IPS-NIHi11 (cell line): ENCODE data around the gene C1QTNF5.
A peak's percentile ranks its signal among the peaks of the same experiment; 100 is the strongest.

Experiments
- DNase-seq: peaks from one replicate; pipeline ENCODE4 v3.0.0; 2012; ENCODE audit warnings: mixed read lengths, low spot score

C1QTNF5 gene

DNA sequence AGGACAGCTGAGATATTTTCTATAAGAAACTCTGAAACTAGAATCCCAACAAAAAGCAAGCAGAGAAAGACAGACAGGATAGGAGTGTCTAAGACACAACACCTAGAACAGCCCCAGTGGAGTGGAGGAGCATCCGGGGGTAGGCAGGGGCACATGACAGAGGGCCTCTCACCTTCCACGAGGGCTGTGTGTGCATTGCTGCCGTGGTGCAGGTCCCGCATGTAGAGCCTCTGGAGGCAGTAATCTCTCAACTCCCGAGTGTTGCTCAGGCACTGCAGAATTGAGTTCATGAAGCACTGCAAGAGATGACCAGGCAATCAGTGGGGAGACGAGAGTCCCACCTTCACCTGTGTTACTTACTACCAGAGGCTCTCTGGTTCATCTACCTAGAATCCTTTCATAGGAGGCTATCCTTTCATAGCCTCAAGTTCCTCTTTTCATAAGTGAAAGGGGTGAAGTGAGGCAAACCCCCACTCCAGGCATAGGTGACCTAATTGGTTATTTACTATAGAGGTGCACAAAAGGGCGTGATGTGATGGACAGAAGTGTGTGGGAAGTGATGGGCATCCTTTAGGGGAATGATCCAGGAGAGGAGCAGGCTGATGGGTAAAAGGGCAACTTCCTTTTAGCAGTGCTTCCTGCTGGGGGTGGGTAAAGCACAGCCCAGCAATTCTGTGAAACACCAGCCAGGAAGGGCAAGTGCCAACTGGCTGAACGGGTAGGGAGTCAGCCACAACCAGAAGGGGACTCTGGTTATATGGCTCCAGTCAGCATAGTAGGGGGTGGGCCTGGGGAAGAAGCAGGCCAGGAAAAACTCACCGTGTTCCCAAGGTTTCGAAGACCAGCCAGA is 18.9 kb upstream of the C1QTNF5 start:
- DNase-seq = no peak

DNA sequence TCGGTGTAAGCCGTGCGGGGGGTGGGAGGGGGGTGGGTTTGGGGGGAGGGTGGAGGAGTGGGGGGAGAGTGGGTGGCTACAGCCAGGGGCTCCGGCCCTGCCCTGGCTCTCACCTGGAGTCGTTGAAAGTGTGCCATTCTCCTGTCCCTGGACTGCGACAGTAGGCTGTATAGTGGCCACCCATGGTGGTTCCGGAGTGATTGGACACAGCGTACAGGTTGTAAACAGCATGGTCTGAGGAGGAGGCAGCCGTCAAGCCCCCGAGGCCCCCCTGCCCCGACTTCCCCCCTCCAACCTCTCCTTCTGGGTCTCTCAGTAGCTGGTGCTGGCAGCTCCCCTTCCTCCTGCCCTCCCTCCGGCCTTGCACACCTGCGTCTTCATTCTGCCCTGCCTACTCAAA is 16.4 kb upstream of the C1QTNF5 start:
- no peak for DNase-seq

DNA sequence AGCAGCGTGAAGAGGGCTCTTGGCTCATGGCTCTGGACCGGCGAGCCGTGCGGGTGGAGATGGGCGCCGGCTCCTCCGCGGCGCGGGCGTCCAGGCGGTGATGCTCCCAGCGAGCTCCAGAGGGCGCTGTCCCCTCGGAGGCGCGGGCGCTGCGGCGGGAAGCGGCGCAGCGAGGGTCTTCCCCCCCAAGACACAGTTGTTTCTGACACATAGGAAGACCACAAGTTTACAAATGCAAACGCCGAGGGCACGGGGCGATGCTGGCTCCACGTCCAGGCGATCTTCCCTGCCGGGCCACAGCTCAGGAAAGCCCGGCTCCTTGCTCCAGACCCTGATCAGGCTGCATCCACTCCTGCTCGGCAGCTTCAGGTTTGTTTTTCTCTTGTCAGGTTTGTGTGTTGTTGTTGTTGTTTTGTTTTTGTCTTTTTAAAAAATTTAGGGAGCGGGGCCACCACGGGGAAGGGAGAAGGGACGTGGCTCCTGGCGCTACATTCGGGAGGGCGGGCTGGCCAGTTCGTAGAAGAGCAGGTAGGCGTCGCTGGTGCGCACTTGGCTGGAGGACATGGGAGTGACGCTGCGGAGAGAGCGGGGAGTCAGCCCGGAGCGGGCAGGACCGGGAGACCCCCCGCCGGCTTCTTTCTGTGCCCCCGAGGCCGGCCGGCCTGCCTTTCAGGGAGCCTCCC is 15.8 kb upstream of the C1QTNF5 start:
- DNase-seq = peak; percentile 94

DNA sequence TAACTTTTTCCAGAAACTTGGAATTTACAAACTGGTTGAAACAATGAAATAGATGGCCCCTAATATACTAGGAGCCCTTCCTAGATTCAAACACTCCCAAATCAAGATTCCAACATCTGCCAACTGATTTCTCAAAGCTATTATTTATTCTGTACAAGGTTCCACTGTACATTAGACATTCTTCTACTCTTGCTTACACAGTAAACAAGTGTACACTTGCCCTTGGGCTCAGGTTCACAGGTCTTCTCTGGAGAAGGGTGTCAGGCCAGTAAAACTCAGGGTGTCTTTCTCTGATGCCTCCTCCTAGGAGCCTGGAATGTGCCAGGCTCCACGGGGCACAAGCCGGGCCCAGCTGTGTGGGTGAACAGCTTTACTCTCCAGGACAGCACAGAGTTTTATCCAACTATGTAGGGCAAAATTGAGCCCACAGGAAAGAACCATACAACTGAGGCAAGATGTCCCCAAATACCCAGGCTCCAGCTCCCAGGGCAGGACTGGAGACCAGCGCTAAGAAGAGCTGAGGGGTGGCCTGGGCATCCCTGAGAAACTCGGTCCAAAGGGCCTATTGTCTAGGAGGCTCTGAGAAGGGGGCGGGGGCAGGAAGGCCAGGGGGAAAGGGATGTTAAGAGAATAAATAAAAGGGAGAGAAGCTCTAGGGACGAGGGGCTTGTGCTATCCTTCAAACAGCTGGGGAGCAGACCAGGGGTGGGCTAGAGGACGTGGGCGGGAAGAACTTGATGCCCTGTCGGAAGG is 14.6 kb upstream of the C1QTNF5 start:
- no peak for DNase-seq

DNA sequence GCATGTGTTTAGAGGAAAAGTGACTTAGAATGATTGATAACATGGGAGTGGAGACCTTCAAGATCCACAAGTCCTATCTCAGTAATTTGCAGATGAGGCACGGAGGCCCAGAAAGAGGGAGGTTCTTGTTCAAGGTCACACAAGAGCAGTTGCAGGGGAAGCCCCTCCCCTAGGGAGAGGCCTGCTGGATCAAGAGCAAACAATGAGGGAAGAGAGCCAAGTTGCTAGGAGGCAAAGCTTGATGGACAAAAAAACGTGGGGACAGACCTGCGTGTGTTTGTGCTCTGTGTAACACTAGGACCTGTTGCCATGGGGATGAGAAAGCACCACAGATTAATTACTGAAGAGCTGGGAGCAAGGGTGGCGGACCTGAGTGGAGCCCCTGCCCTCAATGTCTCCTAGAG is 12.2 kb upstream of the C1QTNF5 start:
- DNase-seq = peak; percentile 58

DNA sequence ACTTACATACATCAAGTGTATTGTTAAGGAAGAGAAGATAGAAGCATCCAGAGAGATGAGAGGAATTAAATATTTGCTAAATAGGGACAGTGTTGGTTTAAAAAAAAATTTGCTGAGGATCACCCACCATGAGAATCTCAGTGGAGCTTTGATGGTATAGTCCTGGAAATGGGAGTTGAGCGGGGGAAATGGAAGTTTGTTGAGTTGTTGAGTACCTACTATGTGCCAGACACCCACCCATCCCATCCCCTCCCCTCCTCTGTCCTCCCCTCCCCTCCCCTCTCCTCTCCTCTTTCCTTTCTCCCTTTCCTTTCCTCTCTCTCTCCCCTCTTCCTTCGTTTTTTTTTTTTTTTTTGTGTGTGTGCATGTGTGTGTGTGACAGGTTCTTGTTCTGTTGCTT is 10.5 kb upstream of the C1QTNF5 start:
- DNase-seq = no peak

DNA sequence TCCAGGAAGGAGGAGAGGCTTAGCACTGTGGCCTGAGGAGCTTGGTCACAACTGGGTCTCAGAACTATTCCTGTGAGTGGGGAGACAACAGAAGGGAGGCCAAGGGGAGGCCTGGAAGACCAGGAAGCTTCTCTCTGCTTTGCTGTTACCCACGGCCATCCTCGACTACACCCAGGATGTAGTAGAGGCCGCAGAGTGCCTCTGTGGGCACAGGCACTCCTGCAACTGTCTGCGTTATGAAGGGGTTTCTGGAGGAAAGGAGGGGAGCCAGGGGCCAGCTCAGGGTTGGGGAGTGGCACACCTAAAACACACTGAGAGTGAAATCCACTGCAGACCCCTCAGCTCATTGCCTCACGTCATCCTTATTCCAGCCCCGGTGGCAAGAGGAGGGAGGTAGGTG is 9.6 kb upstream of the C1QTNF5 start:
- no peak for DNase-seq

DNA sequence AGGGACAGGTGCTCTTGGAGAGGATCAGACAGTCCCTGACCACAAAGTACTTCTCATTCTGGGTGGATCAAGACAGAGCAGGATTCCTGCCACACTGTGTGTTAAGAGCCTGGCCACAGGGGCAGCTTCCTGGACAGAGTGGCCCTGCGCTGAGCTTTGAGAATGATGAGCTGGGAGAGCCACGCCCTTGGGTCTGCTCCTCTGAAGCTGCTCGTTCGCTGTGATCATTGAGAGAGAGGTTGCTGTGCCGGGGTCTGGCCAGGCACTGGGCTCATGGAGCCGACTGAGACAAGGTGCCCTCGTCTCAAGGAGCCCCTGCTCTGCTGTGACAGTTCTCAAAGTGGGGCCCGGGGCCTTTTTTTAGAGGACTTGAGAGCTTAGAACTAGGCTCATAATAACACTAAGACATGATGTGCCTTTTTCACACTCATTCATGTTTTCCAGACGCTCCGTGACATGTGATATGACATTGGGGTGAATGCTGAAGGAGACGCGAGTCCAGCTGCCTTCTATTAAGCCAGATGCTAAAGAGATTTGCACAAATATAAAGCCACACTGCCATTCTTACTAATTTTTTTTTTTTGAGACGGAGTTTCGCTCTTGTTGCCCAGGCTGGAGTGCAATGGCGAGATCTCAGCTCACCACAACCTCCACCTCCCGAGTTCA is 7.4 kb upstream of the C1QTNF5 start:
- no peak for DNase-seq

DNA sequence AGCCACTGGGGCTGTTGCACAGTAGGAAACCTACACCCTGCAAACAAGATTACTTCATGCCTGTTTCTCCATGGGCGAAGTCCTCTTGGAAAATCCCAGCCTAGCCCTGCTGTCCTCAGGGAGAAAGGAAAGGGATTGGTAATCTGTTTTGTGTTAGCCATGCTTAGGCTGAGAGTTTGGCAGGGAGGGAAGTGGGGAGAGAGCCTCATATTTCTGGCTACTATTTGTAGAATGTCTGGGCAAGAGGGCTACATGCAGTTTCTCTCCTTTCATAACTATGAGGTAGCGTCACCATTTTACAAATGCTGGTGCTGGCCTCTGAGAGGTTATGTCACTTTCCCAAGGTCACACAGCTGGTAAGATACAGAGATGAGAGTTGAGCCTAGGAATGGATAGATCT is 6.6 kb upstream of the C1QTNF5 start:
- DNase-seq = no peak

DNA sequence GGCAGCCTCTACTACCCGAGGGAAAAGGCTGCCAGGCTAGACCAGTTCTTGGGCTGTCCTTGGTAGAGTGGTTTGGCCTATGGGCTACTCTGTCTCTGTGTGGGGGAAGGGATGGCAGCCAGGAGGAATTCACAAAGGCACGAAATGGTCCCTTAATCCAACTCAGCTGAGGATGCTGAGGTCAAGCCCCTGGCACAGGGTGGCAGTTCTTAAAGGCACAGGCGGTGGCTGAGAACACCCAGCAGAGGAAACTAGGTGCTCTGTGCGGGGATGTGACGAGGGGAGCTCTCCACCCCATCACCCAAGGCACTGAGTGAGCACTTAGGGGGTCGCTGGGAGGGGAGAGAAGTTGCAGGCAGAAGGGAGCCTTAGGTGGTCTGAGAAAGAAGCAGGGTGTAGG is 5.9 kb upstream of the C1QTNF5 start, which contains the start of gene MFRP:
MFRP (minus strand) TSS at position 101 of the 400 bp plus-strand sequence. CDS start 192 bp downstream, outside the sequence.
- no peak for DNase-seq

DNA sequence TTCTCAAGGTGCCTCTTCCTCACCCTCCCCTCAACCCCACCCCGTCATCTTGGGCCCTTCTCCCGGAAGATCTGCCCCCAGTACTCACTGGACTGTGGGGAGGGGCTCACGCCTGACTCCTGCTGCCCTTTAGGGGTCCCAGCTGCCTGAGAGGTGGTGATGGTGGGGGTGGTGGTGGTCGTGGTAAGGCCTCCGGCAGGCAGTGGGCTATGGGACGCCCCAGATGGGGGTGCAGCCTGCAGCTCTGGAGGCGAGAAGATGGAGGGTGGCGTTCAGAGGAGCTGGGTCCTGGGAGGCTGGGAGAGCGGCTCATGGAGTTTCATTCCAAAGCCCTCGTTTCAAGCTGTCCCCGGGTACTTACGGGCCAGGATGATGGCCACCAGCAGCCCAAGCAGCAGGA is 5.0 kb upstream of the C1QTNF5 start:
- DNase-seq = no peak

DNA sequence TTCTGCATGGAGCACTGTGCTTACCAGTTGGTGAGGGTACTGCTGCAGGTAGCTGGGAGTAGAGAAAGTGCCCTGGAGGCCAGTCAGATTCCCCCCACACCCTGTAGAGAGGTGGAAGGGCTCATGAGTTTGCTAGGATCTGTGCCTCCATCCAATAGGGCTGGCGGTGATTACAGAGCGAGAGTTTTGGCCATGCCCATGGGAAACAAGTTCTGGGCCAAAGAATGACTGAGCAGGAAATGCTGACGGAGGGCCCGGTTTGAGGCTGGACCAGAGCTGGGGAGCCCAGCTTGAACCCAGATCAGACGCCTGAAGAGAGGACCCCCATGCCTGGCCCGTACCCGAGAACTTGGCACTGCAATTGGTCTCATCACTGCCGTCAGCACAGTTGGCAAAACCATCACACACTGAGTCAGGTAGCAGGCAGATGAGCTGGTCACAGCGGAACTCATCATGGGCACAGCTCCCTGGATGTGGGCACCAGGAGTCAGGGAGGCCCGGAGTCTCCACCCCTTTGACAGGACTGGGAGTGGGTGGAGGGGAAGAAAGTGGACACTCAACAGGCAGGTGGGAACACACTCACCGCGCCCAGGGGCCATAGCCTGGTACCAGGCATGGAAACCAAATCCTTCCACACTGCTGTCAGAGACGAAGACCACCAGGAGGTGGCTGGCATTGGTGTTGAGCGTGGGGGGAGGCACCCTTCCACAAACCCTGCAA is 3.8 kb upstream of the C1QTNF5 start:
- no peak for DNase-seq

DNA sequence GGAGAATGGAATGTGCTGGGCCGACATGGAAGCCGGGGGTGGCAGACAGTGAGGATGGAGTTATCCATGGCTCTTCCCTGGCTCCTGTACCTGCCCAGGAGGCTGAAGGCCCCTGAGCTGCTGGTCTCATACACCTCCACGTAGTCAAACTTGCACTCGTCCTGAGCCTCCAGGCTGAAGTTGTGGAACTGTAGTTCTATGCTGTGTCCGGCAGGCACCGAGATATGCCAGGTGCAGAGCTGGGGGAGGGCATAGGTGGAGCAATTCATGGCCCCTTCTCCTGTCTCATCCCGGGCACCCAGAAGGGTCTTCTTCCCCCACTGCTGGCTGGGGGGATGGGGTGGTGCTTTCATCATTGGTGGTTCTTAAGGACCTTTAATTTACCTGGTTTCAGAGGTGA is 3.0 kb upstream of the C1QTNF5 start:
- no peak for DNase-seq

DNA sequence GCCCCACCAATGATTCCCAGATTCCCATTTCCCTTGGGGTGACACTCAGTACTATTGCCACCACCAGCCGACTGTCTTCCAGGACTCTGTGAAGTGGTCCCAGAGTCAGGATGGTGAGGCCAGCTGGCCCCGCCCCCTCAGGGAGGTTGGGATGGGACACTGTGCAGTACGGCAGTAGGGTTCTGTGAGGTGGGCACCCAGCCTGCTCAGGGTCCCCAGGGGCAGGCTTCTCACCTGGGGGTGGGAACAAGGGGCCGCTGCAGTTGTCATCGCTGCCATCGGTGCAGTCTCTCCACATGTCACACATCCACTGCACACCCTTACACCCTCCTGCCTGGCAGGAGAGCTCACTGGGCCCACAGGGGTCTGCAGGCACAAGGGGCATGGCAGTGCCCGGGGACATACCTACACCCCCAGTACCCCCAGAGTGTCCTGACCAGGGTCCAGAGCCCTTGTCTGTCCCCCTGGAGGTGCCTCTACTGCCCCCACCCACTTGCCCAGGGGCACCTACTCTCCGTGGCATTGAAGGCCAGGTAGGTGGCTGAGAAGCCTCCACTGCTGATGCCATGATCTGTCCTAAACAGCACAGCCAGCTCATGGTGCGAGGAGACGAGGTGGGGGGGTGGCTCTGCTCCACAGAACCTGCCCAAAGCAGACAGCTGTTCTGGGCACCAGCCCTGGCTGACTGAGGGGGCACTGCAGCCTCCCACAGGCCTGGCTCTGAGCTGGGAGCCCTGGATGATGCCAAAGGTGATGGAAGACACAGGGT is 1.9 kb upstream of the C1QTNF5 start:
- DNase-seq = no peak

DNA sequence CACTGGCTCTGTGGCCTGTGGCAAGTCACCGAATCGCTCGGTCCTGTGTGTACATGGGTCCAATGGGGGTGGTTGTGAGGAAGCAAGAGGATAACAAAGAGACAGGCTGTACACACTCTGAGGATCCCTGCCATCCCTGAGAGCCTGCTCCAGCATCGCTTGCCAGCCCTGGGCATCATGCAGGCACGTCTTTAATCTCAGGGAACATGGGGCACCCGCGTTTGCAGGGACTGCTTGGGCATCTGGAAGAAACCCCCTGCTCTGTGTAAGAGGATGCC is 1.3 kb upstream of the C1QTNF5 start:
- DNase-seq = no peak

DNA sequence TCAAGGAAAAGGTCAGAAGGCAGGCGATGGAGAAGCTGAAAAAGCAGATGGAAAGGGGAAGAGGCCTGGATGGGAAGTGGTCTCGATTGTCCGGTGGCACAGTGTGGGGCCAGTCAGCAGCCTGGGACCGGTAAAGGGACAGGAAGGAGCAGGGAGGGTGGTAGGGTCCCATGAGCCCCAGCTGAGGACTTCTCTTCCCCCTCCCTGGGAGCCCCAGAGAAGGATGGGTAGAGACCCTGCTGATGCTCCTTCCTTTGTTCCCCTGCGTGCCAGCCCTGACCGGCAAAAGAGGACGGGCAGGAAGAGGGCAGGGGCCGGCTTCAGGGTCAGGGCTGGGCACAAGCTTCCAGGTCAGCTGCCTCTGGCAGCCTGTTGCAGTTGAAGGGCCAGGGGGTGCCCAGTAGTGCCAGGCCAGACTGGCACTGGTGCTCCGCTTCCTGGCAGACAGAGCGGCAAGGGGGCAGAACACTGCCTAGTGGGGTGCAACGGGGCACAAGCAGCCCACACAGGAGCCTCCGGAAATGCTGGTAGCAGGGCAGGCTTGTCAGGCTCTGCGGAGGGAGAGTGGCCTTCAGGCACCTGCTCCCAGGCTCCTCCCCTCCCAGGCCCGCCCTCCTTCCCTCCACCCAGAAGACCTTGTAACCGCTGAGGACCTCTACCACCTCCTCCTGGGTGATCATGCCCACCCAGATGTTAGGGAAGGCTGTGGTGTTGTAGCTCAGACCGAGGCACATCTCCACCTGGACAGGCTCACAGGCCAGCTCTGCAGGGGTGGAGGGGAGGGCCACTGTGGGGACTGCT is 739 bp upstream of the C1QTNF5 start:
- DNase-seq = peak; percentile 48

DNA sequence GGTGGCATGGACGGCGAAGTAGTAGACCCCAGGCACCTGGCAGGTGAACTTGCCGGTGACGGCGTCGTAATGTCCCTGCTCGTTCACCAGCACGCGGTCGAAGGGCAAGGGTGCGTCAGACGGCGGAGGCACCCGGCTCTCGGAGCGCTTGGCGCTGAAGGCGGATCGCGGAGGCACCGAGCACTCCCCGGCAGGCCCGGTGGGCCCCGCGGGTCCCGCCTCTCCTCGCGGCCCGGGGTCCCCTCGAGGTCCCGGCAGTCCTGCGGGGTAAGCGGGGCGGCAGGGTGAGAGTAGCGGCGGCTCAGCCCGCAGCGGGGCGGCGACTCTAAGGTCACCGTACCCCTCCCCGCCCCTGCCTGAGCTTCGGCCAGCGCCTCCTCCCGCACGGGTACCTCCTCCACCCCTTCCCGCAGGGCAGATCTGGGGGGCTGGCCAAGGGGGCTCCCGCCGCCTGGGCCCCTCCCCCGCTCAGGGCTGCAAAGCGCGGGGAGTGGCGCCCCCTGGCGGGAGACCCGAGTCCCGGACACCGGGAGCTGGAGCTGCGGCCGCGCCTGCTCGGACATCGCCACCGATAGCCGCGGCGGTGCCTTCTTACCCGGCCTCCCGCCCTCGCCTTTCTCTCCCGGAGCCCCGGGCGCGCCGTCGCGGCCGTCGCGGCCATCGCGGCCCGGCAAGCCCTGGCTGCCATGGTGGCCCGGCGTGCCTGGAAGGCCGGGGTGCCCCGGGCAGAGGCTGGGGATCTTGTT is 921 bp downstream of the C1QTNF5 start:
- peak; percentile 89 for DNase-seq

DNA sequence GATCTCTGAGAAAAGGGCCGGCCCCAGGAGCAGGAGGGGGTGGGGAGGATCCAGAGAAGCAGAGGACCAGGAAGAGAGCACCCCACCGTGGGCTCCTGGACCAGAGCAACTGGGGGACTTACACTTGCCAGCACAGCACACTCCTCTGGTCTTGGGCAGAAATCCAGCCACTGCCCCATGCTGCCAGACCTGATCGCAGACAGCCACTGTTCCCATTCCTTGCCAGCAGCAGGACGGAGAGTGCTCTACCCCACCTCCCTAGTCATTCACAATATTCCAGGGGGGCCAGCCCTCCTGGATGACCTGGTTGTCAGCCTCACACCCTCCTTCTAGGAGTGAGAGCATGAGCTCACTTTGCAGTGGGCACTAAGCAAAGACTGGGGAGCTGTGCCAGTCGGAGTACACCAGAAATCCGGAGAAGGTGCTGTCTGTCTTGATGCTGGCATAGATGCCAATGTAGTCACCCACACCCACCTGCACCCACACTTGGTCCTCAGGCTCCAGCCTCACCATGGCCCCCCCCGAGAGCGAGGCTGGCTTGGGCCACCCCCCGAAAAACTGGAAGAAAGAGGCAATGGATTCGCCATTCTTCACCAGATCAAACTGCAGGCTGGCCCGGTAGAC is 1.6 kb downstream of the C1QTNF5 start:
- no peak for DNase-seq

DNA sequence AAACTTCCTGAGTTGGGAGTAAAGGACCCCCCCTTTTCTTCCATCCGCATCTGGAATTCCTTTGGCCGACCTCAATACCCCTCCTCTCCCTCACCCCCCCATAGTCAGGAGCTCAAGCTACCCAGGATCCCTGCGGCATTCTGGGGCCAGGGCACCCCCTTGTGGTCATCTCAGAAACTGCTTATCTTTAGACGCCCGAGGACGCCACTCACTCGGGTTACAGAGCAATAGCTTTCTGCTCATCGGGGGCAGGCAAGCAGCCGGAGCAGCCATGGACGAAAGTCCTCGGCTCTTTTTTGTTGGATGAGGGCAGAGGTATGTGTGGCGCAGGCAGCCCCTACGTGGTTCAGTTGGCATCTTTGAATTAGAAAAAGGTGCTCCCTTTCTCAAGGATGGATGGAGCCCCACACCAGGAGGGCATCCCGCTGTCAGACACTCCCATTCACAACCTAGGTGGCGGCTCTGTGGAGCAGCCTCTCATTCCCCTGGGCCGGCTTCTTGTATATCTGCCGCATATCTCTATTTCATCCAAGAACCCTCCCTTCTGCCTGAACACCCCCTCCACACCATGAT is 2.3 kb downstream of the C1QTNF5 start:
- peak; percentile 80 for DNase-seq
